ENCODE results near the gene PLCB4.

Gene PLCB4

DNA sequence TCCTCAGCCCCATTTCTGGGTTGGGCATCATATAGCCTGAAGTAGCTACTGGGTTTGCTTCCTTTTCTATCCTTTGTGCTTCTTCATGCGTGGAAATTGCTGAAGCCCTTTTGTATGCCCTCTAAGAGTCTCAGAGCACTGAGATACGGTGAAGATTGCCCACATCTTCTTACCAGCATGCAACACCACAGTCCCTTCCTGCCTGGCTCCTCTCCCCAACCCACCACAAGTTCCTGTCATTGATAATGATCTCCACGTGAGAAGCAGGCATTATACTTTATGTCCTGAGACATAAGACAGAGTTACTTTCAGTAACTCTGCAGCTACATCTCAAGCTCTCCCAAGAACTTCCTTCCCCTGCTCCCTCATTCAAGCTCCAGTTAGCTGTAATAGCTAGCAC is 15.8 kb upstream of the PLCB4 start (continued):
- TF ChIP-seq ZNF645 (tag by site-specific recombination; IDR thresholded peaks at IDR 0.05) (no peak), ZSCAN4 (tag by site-specific recombination; IDR thresholded peaks at IDR 0.05) (no peak)

- H3K4me3 ChIP-seq (ENCODE audit: low read depth, low read length), result no peak overlapping the region
- 0 out of 2 replicates have a peak, but pooled peaks cover 2% of the 10 kb centered on the region for H3K4me1 ChIP-seq (ENCODE audit: control insufficient read depth, insufficient read depth, low read length)
- ChIA-PET CTCF (no interaction called here), POLR2A (no interaction called here)
- H3K9me3 ChIP-seq (ENCODE audit: control insufficient read depth, insufficient read depth, low read depth, low read length), result no peaks in the 10 kb centered on the region
- no peaks in the 10 kb centered on the region for H3K36me3 ChIP-seq (ENCODE audit: control insufficient read depth in 2 of 2, insufficient read depth in 1 of 2, low read length in 2 of 2)
- no peak overlapping the region for H3K27ac ChIP-seq (ENCODE audit: extremely low read depth, low read depth, low read length)
- TF ChIP-seq ZNF555 (tag by site-specific recombination; conservative IDR thresholded peaks at IDR 0.05), result no peak
- TF ChIP-seq, protein P1, sequence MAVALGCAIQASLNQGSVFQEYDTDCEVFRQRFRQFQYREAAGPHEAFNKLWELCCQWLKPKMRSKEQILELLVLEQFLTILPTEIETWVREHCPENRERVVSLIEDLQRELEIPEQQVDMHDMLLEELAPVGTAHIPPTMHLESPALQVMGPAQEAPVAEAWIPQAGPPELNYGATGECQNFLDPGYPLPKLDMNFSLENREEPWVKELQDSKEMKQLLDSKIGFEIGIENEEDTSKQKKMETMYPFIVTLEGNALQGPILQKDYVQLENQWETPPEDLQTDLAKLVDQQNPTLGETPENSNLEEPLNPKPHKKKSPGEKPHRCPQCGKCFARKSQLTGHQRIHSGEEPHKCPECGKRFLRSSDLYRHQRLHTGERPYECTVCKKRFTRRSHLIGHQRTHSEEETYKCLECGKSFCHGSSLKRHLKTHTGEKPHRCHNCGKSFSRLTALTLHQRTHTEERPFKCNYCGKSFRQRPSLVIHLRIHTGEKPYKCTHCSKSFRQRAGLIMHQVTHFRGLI (tag by site-specific recombination; IDR thresholded peaks at IDR 0.05), result peak; percentile 16; the same call in 1 of the 2 replicates
Measured at GRCh38 chr20:9054176-9054575, 14.7 kb upstream of the PLCB4 start.

GRCh38 chr20:9059931-9060330 is 9.0 kb upstream of the PLCB4 start:
- no peak overlapping the region for H3K4me3 ChIP-seq (ENCODE audit: low read depth, low read length)
- H3K9me3 ChIP-seq (ENCODE audit: control insufficient read depth, insufficient read depth, low read depth, low read length), result no peaks in the 10 kb centered on the region
- ChIA-PET POLR2A (no interaction called here), CTCF (no interaction called here)
- no peaks in the 10 kb centered on the region for H3K36me3 ChIP-seq (ENCODE audit: control insufficient read depth in 2 of 2, insufficient read depth in 1 of 2, low read length in 2 of 2)
- H3K4me1 ChIP-seq (ENCODE audit: control insufficient read depth, insufficient read depth, low read length), result no peaks in the 10 kb centered on the region
- TF ChIP-seq SP3 (tag by site-specific recombination; IDR thresholded peaks at IDR 0.05) (no peak), ZNF791 (tag by site-specific recombination; IDR thresholded peaks at IDR 0.05) (no peak), ZSCAN23 (tag by site-specific recombination; IDR thresholded peaks at IDR 0.05) (no peak), ZNF266 (tag by site-specific recombination; IDR thresholded peaks at IDR 0.05; ENCODE audit: low read depth) (no peak), ZNF626 (tag by site-specific recombination; IDR thresholded peaks at IDR 0.05) (no peak), ZFHX2 (tag by site-specific recombination; conservative IDR thresholded peaks at IDR 0.05) (no peak), KLF9 (tag by site-specific recombination; IDR thresholded peaks at IDR 0.05; ENCODE audit: low read depth) (no peak), GLI4 (tag by site-specific recombination; IDR thresholded peaks at IDR 0.05) (no peak), YY2 (tag by site-specific recombination; IDR thresholded peaks at IDR 0.05) (no peak), ZNF114 (tag by site-specific recombination; IDR thresholded peaks at IDR 0.05) (no peak), ZNF555 (tag by site-specific recombination; conservative IDR thresholded peaks at IDR 0.05) (no peak), ZNF391 (tag by site-specific recombination; IDR thresholded peaks at IDR 0.05; ENCODE audit: borderline replicate concordance, low read depth) (no peak), PRDM1 (tag by site-specific recombination; IDR thresholded peaks at IDR 0.05) (no peak), ZNF621 (tag by site-specific recombination; IDR thresholded peaks at IDR 0.05) (no peak)
- TF ChIP-seq, protein P2, sequence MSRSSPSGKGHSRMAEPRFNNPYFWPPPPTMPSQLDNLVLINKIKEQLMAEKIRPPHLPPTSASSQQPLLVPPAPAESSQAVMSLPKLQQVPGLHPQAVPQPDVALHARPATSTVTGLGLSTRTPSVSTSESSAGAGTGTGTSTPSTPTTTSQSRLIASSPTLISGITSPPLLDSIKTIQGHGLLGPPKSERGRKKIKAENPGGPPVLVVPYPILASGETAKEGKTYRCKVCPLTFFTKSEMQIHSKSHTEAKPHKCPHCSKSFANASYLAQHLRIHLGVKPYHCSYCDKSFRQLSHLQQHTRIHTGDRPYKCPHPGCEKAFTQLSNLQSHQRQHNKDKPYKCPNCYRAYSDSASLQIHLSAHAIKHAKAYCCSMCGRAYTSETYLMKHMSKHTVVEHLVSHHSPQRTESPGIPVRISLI (tag by site-specific recombination; IDR thresholded peaks at IDR 0.05), result no peak
- H3K27ac ChIP-seq (ENCODE audit: extremely low read depth, low read depth, low read length), result no peak overlapping the region

All from HEK293 (cell line).